BJ (cell line): ENCODE data around the gene SLC9A3. TPM values are rescaled to one million over a fixed set of nuclear protein-coding genes. Genes with fewer than 3 reads are reported as not detected.

Experiments
- CTCF ChIA-PET: fragments of 350-600 bp; formaldehyde crosslinking; extraction: SDS; loops from one replicate; lab custom pipeline; 2021; ENCODE audit warnings: antibody characterized with exemption, inconsistent platforms; lab: Yijun Ruan, JAX
- POLR2A ChIA-PET: fragments of 300-600 bp; sonication (Branson Sonifier 250); formaldehyde crosslinking; extraction: SDS; loops from one replicate; lab custom pipeline; 2021; ENCODE audit warnings: antibody characterized with exemption; lab: Charles Lee
- DNase-seq: peaks from one replicate; pipeline ENCODE4 v3.0.0-alpha.2; 2011; ENCODE audit warnings: low read depth
- H3K27me3 ChIP-seq: 2 replicates; pipeline ENCODE4 v1.6.0; 2011; ENCODE audit warnings: low read length; ENCODE audit not compliant: control insufficient read depth, insufficient read depth
- H3K36me3 ChIP-seq: 2 replicates; pipeline ENCODE4 v1.5.1; 2011; ENCODE audit warnings: low read length; ENCODE audit not compliant: control insufficient read depth, insufficient read depth
- H3K4me3 ChIP-seq: 2 replicates; pipeline ENCODE4 v1.5.1; 2011; ENCODE audit warnings: low read depth, mild to moderate bottlenecking, control low read depth, low read length
- polyA plus RNA-seq: library from polyadenylated mRNA; depleted of rRNA; stranded (reverse); fragments of >200 nt; gene quantifications from 2 replicates; pipeline ENCODE4 v1.2.3, GENCODE V29; 2011
- TF ChIP-seq, protein P1 (sequence below): IDR thresholded peaks from 2 replicates; pipeline ENCODE4 v1.5.1; 2011; ENCODE audit warnings: low read depth, mild to moderate bottlenecking, control low read depth, inconsistent platforms, low read length, moderate library complexity; ENCODE audit not compliant: insufficient read depth

The SLC9A3 gene
- polyA plus RNA-seq, 1 experiment: 1.2 TPM

DNA sequence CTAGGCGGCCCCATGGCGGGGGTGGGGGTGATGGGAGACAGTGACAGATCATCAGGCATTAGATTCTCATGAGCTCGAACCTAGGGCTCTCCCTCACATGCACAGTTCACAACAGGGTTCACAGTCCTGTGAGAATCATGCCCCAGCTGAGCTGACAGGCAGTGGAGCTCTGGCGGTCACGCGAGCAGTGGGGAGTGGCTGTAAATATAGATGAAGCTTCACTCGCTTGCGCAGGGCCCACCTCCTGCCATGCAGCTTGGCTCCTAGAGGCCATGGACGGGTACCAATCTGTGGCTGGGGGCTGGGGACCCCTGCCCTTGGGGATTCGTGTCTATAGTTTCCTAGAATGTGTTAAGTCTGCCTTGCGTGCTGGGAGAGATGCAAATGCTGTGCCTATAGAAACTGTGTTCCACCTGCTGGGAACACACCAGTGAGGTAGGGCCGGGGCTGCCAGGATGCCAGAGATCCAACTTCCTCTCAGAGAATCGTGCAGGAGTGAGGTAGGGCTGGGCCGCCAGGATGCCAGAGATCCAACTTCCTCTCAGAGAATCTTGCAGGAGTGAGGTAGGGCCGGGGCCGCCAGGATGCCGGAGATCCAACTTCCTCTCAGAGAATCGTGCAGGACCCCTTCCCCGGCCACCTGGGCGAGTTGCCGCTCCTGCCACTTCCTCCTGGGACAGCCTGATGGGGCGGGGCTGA lies 95.3 kb downstream of the SLC9A3 start:
- no peak for DNase-seq
- TF ChIP-seq, protein P1, sequence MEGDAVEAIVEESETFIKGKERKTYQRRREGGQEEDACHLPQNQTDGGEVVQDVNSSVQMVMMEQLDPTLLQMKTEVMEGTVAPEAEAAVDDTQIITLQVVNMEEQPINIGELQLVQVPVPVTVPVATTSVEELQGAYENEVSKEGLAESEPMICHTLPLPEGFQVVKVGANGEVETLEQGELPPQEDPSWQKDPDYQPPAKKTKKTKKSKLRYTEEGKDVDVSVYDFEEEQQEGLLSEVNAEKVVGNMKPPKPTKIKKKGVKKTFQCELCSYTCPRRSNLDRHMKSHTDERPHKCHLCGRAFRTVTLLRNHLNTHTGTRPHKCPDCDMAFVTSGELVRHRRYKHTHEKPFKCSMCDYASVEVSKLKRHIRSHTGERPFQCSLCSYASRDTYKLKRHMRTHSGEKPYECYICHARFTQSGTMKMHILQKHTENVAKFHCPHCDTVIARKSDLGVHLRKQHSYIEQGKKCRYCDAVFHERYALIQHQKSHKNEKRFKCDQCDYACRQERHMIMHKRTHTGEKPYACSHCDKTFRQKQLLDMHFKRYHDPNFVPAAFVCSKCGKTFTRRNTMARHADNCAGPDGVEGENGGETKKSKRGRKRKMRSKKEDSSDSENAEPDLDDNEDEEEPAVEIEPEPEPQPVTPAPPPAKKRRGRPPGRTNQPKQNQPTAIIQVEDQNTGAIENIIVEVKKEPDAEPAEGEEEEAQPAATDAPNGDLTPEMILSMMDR: no peak
- POLR2A ChIA-PET: no interaction called here
- H3K36me3 ChIP-seq: peaks cover 29% of the 10 kb centered on the region
- H3K4me3 ChIP-seq: no peak overlapping the region
- CTCF ChIA-PET: interaction anchor here (1.0 to 5.3 kb wide), 5 partner anchors 11 to 112 kb away, joined by 4 to 60 read pairs (median 17); partner anchors contain the start of gene AHRR
- no peaks in the 10 kb centered on the region for H3K27me3 ChIP-seq

GRCh38 chr5:428219-428618 lies 96.0 kb downstream of the SLC9A3 start:
- TF ChIP-seq, protein P1: no peak
- CTCF ChIA-PET: interaction anchor here (1.0 to 5.3 kb wide), 3 partner anchors 10 to 111 kb away, joined by 4 to 60 read pairs (median 17); partner anchors contain the start of gene AHRR
- Histone ChIP-seq H3K36me3 (peaks cover 28% of the 10 kb centered on the region), H3K27me3 (no peaks in the 10 kb centered on the region), H3K4me3 (no peak overlapping the region)
- DNase-seq: no peak
- POLR2A ChIA-PET: no interaction called here

DNA sequence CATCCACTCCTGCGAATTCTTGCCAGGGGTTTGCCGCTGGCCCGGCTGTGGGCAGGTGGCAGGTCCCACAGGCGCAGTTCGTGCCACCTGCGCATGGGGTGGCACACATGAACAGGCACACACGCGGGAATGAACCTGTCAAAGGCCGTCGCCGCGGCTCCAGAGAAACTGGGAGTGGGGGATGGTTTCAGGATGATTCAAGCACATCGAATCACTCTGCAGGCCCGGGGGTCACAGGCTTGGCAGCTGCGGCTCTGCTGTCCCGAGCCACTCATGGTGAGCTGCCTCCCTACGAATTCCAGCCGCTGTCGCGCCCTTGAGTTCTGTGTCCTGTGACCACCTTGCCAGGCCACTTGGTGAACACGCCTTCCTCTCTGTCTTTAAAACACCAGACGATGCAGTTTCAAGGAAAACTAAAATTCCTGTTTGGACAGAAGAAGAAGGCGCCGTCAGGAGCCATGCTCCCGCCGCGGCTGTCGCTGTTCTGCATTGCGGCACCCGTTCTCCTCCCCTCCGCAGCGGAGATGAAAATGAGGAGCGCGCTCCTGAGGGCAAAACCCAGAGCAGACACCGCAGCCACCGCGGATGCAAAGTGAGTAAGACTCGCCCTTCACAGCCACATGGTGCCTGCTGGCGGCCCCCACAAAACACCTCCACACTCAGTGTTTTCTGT lies 96.7 kb downstream of the SLC9A3 start:
- DNase-seq: no peak
- TF ChIP-seq, protein P1: no peak
- ChIA-PET CTCF (no interaction called here), POLR2A (no interaction called here)
- H3K36me3 ChIP-seq: peaks cover 26% of the 10 kb centered on the region
- H3K27me3 ChIP-seq: no peaks in the 10 kb centered on the region
- H3K4me3 ChIP-seq: no peak overlapping the region

GRCh38 chr5:426392-426976 lies 97.8 kb downstream of the SLC9A3 start:
- CTCF ChIA-PET: interaction anchor here (0.5 to 0.6 kb wide), 2 partner anchors 102 to 107 kb away, joined by 3 read pairs; no protein-coding TSS in a partner anchor

More at GRCh38 chr5:426392-426976, 97.8 kb downstream of the SLC9A3 start:
- DNase-seq: no peak
- no peak overlapping the region for H3K4me3 ChIP-seq
- peaks cover 28% of the 10 kb centered on the region for H3K36me3 ChIP-seq
- TF ChIP-seq, protein P1: no peak
- POLR2A ChIA-PET: no interaction called here
- no peaks in the 10 kb centered on the region for H3K27me3 ChIP-seq
